K562 (cell line): ENCODE data around the gene RPS6KA2.

ENCODE experiments used
- FOXJ2 ChIP-seq: fragments of 200-800 bp; sonication (Bioruptor generic); IDR thresholded peaks from 2 replicates; pipeline ENCODE4 v1.6.1; 2016; ENCODE audit warnings: missing genetic modification characterization, missing compliant biosample characterization
- SMAD1 ChIP-seq: fragments of 150-350 bp; IDR thresholded peaks from 2 replicates; pipeline ENCODE4 v1.6.1; 2014; ENCODE audit warnings: low read length, low read depth; ENCODE audit not compliant: partially characterized antibody
- TEAD4 ChIP-seq, 2 experiments: sonication (generic) in 1 of 2; formaldehyde crosslinking in 1 of 2; IDR thresholded peaks; 2 replicates each; pipeline versions ENCODE4 v1.6.1 to v1.8.0; 2012 to 2022; ENCODE audit warnings: borderline replicate concordance in 1 of 2, inconsistent platforms in 1 of 2, low read length in 1 of 2, mild to moderate bottlenecking in 1 of 2, missing genetic modification reagents in 1 of 2
- TRIM24 ChIP-seq, 2 experiments: fragments of 450-650 bp; IDR thresholded peaks; 2 replicates each; pipeline ENCODE4 v1.6.1; 2016
- ZBED1 ChIP-seq: IDR thresholded peaks from 2 replicates; pipeline ENCODE4 v1.6.1; 2014
- ZNF740 ChIP-seq, 3 experiments: fragments of 200-800 bp in 1 of 3; sonication (Bioruptor generic) in 1 of 3; sonication (generic) in 1 of 3; formaldehyde crosslinking in 1 of 3; IDR thresholded peaks; 2 replicates each; pipeline versions ENCODE4 v1.6.1 to v1.8.0; 2016 to 2022; ENCODE audit warnings: mild to moderate bottlenecking in 2 of 3, missing compliant biosample characterization in 2 of 3, missing genetic modification characterization in 2 of 3, missing genetic modification reagents in 1 of 3
- TF ChIP-seq, protein P1 (sequence below), 2 experiments: fragments of 450-650 bp; formaldehyde crosslinking in 1 of 2; IDR thresholded peaks; 2 replicates each; pipeline versions ENCODE4 v1.4.0 to v1.6.1; 2014 to 2020; ENCODE audit warnings: mild to moderate bottlenecking in 2 of 2, borderline replicate concordance in 1 of 2, low read depth in 1 of 2

- TF ChIP-seq TEAD4 (IDR thresholded peaks at IDR 0.05; ENCODE audit: low read length) = no peak
- TF ChIP-seq TEAD4 (CRISPR knock-in tag; IDR thresholded peaks at IDR 0.05; ENCODE audit: borderline replicate concordance) = no peak
- TF ChIP-seq ZBED1 = no peak
- no peak for TF ChIP-seq TRIM24 (IDR thresholded peaks at IDR 0.05)
- TF ChIP-seq ZNF740 (CRISPR knock-in tag; IDR thresholded peaks at IDR 0.05) = no peak
- no peak for TF ChIP-seq ZNF740 (tag; IDR thresholded peaks at IDR 0.05)
- no peak for TF ChIP-seq SMAD1
- no peak for TF ChIP-seq FOXJ2 (tag)
- TF ChIP-seq, protein P1, sequence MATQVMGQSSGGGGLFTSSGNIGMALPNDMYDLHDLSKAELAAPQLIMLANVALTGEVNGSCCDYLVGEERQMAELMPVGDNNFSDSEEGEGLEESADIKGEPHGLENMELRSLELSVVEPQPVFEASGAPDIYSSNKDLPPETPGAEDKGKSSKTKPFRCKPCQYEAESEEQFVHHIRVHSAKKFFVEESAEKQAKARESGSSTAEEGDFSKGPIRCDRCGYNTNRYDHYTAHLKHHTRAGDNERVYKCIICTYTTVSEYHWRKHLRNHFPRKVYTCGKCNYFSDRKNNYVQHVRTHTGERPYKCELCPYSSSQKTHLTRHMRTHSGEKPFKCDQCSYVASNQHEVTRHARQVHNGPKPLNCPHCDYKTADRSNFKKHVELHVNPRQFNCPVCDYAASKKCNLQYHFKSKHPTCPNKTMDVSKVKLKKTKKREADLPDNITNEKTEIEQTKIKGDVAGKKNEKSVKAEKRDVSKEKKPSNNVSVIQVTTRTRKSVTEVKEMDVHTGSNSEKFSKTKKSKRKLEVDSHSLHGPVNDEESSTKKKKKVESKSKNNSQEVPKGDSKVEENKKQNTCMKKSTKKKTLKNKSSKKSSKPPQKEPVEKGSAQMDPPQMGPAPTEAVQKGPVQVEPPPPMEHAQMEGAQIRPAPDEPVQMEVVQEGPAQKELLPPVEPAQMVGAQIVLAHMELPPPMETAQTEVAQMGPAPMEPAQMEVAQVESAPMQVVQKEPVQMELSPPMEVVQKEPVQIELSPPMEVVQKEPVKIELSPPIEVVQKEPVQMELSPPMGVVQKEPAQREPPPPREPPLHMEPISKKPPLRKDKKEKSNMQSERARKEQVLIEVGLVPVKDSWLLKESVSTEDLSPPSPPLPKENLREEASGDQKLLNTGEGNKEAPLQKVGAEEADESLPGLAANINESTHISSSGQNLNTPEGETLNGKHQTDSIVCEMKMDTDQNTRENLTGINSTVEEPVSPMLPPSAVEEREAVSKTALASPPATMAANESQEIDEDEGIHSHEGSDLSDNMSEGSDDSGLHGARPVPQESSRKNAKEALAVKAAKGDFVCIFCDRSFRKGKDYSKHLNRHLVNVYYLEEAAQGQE (IDR thresholded peaks at IDR 0.05; ENCODE audit: borderline replicate concordance) = no peak
- TF ChIP-seq, protein P1 (CRISPR knock-in tag; IDR thresholded peaks at IDR 0.05; ENCODE audit: low read depth) = no peak
Measured at GRCh38 chr6:166412156-166412910, 214.7 kb downstream of the RPS6KA2 start.
